ENCODE measurements around the gene CHST13. TPM values are rescaled to one million over a fixed set of nuclear protein-coding genes. Genes with fewer than 3 reads are reported as not detected.

CHST13 gene, protein sequence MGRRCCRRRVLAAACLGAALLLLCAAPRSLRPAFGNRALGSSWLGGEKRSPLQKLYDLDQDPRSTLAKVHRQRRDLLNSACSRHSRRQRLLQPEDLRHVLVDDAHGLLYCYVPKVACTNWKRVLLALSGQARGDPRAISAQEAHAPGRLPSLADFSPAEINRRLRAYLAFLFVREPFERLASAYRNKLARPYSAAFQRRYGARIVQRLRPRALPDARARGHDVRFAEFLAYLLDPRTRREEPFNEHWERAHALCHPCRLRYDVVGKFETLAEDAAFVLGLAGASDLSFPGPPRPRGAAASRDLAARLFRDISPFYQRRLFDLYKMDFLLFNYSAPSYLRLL
- polyA plus RNA-seq (2011; rRNA removed) (not detected in 2 replicates), polyA minus RNA-seq (2011; rRNA and poly(A)+ RNA removed) (not detected in 2 replicates)

DNA sequence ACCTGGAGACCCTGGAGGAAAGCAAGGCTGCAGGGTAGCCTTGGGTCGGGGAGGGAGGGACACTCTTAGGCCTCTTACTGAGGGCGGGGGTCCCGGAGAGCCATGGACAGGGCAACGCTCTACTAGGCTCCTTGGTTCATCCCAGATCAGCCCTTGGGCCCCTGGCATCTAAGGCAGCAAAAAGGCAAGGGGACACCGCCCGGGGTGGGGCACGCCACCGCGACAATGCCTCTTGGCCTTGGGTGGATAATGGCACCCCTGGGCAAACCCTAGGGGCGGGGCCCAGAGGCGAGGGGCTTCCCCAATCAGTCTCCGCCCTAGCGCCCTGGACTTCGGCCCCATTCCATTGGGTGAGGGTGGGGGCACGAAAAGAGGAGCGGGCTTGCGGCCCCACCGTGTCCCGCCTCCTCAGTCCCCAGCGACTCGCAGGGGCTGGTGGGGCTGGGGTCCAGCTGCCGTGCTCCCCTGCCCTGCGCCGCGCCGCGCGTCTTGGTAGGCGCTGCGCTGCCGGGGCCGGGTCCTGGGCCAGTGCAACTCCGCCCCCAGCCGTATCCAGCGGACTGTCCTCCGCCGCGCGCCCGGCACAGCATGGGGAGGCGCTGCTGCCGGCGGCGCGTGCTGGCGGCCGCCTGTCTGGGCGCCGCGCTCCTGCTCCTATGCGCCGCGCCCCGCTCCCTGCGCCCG is at the start of gene CHST13:
Gene CHST13 (plus strand): TSS at position 411 of the 684 bp plus-strand sequence. CDS start 178 bp downstream, at position 589.
- no peak for DNase-seq (ENCODE audit: low read depth)
- CTCF ChIA-PET: interaction anchor here (0.8 to 2.8 kb wide), 9 partner anchors 12 to 1022 kb away, joined by 3 to 30 read pairs (median 6); no protein-coding TSS in a partner anchor
- Histone ChIP-seq H3K36me3 (ENCODE audit: control insufficient read depth, insufficient read depth, low read length) (no peaks in the 10 kb centered on the region), H3K27me3 (ENCODE audit: control insufficient read depth, insufficient read depth, low read length) (peaks cover 14% of the 10 kb centered on the region), H3K4me3 (ENCODE audit: low read depth, low read length) (peak within 1 kb of the TSS; percentile 10; the same call in 1 of the 2 replicates)
- TF ChIP-seq, protein P1, sequence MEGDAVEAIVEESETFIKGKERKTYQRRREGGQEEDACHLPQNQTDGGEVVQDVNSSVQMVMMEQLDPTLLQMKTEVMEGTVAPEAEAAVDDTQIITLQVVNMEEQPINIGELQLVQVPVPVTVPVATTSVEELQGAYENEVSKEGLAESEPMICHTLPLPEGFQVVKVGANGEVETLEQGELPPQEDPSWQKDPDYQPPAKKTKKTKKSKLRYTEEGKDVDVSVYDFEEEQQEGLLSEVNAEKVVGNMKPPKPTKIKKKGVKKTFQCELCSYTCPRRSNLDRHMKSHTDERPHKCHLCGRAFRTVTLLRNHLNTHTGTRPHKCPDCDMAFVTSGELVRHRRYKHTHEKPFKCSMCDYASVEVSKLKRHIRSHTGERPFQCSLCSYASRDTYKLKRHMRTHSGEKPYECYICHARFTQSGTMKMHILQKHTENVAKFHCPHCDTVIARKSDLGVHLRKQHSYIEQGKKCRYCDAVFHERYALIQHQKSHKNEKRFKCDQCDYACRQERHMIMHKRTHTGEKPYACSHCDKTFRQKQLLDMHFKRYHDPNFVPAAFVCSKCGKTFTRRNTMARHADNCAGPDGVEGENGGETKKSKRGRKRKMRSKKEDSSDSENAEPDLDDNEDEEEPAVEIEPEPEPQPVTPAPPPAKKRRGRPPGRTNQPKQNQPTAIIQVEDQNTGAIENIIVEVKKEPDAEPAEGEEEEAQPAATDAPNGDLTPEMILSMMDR (IDR thresholded peaks at IDR 0.05; ENCODE audit: insufficient read depth, low read depth, low read length): no peak
- POLR2A ChIA-PET: no interaction called here

DNA sequence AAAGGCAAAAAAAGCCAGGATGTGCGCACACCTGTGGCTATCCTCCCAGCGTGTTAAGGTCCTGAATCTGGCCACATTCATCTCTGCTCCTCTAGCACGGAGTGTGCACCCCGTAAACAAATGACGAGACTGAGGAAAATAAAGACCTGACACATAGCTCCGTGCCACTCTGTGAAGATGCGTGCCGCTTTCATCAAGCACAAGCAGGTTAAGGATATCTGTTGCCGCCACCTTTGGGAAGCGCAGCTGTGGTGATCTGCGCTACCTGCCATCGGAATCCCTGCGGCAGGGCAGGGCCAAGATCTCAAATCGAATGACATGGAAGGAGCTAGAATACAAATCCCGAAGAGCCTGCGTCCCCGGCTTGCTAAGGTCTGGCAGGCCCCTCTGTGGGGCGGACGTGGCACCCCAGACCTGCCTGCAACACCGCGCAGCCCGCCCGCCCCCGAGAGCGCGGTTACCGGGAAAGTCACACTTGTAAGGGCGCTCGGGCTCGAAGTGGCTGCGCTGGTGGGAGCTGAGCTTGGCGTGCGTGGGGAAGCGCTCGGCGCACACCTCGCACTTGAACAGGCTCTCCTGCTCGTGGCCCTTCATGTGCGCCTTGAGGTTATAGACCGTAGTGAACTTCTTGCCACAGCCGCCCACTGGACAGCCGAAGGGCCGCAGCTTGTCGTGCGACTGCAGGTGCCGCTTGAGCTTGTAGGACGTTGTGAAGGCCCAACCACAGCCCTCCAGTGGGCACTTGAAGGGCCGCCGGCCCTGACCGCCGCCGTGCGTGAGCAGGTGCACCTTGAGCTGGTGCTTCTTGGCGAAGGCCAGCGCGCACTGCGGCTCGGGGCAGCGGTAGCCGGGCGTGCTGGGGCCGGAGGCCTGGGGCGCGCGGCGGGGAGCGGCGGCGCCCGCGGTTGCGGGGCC is 49.2 kb upstream of the CHST13 start:
- TF ChIP-seq, protein P1 (IDR thresholded peaks at IDR 0.05; ENCODE audit: insufficient read depth, low read depth, low read length): no peak
- Histone ChIP-seq H3K36me3 (ENCODE audit: control insufficient read depth, insufficient read depth, low read length) (peaks cover 7% of the 10 kb centered on the region), H3K4me3 (ENCODE audit: low read depth, low read length) (peak overlapping the region; percentile 74), H3K27me3 (ENCODE audit: control insufficient read depth, insufficient read depth, low read length) (no peaks in the 10 kb centered on the region)
- no peak for DNase-seq (ENCODE audit: low read depth)
- ChIA-PET CTCF (interaction anchor here (1.0 to 1.1 kb wide), 3 partner anchors 15 to 341 kb away, joined by 3 to 4 read pairs (median 4); no protein-coding TSS in a partner anchor), POLR2A (no interaction called here)

DNA sequence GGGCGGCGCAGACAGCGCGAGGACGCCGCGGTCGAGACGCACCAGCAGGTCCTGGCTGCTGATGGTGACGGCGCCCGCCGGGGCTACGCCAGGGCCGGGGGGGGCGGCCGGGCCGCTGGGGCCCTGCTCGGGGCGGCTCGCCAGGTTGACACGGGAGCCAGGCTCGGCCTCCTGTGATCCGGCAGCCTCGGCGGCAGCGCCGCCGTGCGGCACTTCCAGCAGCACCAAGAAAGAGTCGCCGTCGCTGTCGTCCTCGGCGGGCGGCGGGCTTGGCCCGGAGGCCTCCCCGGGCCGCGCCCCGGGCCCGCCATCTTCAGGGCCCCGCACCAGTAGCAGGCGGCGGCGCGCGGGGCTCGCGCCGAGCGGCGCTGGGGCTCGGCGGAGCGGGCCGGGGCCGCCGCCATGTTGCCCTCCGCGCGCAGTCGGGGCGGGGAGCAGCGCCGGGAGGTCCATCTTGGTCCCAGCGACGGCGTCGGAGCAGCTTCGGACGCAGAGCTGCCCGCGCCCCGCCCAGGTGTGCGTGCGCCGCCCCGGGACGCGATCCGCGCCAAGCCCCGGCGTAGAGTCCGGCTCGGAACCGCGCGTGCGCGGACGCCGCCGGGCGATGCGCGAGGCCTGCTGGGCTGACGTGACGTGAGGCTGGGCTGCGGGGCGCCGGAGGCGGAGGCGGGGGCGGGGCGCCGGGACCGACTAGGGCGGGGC is 48.4 kb upstream of the CHST13 start, which contains the start of gene ZXDC:
Gene ZXDC (minus strand): TSS at position 479 of the 702 bp plus-strand sequence. CDS start 26 bp downstream, at position 453.
- TF ChIP-seq, protein P1 (IDR thresholded peaks at IDR 0.05; ENCODE audit: insufficient read depth, low read depth, low read length): peak; percentile 42
- DNase-seq (ENCODE audit: low read depth): peak; percentile 65
- POLR2A ChIA-PET: no interaction called here
- H3K36me3 ChIP-seq (ENCODE audit: control insufficient read depth, insufficient read depth, low read length): no peaks in the 10 kb centered on the region; the same call in none of the 2 replicates
- no peaks in the 10 kb centered on the region for H3K27me3 ChIP-seq (ENCODE audit: control insufficient read depth, insufficient read depth, low read length)
- CTCF ChIA-PET: interaction anchor here (0.8 to 1.5 kb wide), 5 partner anchors 9 to 1069 kb away, joined by 3 to 4 read pairs (median 4); no protein-coding TSS in a partner anchor
- H3K4me3 ChIP-seq (ENCODE audit: low read depth, low read length): peak within 1 kb of the TSS; percentile 74

DNA sequence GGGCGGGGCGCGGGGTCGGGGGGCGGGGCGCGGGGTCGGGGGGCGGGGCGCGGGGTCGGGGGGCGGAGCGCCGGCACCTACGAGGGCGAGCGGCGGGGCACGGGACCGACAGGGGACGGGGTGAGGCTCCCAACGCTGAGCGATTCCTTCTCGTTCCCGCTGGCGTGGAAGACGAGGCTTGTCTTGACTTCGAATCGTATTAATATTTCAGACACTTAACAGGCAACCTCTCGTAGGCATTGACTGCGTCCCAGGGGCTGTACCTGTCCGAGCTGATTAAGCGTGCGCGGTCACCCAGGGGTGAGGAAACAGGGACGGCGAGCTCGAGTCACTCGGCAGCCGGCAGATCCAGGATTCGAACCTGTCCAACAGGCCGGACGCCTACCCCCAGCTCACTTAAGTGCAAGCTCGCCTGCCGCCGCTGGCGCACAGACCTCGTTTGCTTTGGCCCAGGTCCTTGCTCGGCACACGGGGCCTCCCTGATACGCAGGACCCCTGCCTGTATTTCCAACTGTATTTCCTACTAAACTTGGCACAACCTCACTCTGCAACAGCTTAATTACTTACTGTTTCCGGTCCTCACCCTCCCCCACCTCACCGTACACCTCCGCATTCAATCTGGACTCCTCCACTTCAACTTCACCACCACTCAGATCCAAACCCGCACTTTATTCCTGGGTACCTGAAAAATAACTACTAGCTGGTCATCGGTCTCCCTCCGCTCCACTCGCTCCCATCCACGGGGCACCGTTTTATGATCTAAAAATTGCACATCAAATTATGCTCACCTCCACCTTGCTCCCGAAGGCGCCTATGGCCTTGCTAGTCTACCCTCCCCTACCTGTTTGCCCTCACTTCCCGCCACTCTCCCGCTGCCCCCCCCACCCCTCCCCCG is 47.5 kb upstream of the CHST13 start:
- DNase-seq (ENCODE audit: low read depth): no peak
- no peaks in the 10 kb centered on the region; the same call in 1 of the 2 replicates for H3K36me3 ChIP-seq (ENCODE audit: control insufficient read depth, insufficient read depth, low read length)
- peak overlapping the region; percentile 56 for H3K4me3 ChIP-seq (ENCODE audit: low read depth, low read length)
- no peaks in the 10 kb centered on the region for H3K27me3 ChIP-seq (ENCODE audit: control insufficient read depth, insufficient read depth, low read length)
- CTCF ChIA-PET: interaction anchor here (0.5 to 1.5 kb wide), 5 partner anchors 8 to 1068 kb away, joined by 3 to 4 read pairs (median 3); no protein-coding TSS in a partner anchor
- TF ChIP-seq, protein P1 (IDR thresholded peaks at IDR 0.05; ENCODE audit: insufficient read depth, low read depth, low read length): no peak
- POLR2A ChIA-PET: no interaction called here
